ENCODE data around the gene GBP2. TPM values are rescaled to one million over a fixed set of nuclear protein-coding genes. Genes with fewer than 3 reads are reported as not detected.
"Not testable (repeated sequence)": the region's sequence is repeated elsewhere in the genome, so short reads cannot be mapped to it uniquely, and the experiment has no call there.

Gene GBP2
- total and polyA plus RNA-seq, 2 donors from 2014 or later: 30.1 to 41.8 TPM

DNA sequence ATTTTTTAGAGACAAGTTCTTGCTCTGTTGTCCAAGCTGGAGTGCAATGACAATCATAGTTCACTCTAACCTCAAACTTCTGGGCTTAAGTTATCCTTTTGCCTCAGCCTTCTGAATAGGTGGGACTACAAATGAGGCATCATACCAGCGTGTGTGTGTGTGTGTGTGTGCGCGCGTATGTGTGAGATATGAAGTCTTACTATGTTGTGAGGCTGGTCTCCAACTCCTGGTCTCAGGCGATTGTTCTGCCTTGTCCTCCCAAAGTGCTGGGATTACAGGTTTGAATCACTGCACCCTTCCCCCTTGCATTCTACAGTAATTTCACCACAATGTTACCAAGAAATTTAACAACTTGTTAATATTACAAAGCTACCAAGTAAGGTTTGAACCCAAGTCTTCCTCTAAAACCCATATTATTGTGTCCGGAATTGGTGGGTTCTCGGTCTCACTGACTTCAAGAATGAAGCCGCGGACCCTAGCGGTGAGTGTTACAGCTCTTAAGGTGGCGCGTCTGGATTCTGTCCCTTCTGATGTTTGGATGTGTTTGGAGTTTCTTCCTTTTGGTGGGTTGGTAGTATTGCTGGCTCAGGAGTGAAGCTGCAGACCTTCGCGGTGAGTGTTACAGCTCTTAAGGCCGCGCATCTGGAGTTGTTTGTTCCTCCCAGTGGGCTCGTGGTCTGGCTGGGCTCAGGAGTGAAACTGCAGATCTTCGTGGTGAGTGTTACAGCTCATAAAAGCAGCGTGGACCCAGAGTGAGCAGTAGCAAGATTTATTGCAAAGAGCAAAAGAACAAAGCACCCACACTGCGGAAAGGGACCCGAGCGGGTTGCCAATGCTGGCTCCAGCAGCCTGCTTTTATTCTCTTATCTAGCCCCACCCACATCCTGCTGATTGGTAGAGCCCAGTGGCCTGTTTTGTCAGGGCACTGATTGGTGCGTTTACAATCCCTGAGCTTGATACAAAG, 970 bp upstream of the GBP2 start:
- H3K4me1 ChIP-seq (ENCODE audit: control insufficient read depth in 2 of 3, insufficient read depth in 2 of 3, low read depth in 1 of 3, low read length in 3 of 3); H3K27me3 ChIP-seq (ENCODE audit: control insufficient read depth, insufficient read depth, low read length); FAIRE-seq; H3K4me3 ChIP-seq (ENCODE audit: low read length in 3 of 3); H3K9ac ChIP-seq (ENCODE audit: low read length in 3 of 3); H3K9me3 ChIP-seq (ENCODE audit: control insufficient read depth in 2 of 3, insufficient read depth in 1 of 3, low read length in 3 of 3); H3K36me3 ChIP-seq (ENCODE audit: control insufficient read depth in 2 of 3, insufficient read depth in 3 of 3, low read length in 3 of 3); intact Hi-C loops (cut with DNase I): not testable (repeated sequence)
- DNase-seq: peak in 1 of 5 donors; percentile 62
- peak overlapping the region in 1 of 2 donors; percentile 83 for H3K27ac ChIP-seq (ENCODE audit: low read depth in 2 of 2, low read length in 2 of 2)

DNA sequence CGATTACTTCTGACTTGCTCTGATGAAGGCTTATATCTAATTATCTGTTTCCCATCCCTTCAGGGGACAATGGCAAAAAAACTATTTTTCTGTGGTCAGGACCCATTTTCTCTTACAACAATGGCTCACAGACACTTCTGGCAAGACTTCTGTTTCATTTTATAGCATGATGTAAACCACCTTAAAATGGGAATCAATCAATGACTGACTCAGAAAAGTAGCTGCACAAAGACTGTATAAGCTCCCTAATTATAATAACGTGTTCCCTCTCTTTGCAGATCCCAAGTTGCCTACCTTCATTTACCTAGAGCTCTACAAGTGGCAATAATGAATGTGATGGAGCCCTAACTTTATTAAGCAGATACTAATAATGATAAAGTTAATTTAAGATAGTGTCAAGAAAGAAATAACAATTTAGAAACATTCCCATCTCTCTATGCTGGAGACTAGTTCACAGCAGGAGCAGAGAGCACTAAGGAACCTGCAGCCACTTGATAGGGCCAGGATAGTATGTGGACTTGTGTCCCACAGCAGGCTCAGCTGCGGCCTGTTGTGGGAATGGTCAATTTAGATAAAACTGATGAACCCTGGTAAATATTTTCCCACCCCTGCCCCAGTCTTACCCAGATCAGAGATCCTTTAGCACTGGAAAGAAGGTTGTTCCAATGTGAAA, 538 bp downstream of the GBP2 start:
- TF ChIP-seq, protein P1, sequence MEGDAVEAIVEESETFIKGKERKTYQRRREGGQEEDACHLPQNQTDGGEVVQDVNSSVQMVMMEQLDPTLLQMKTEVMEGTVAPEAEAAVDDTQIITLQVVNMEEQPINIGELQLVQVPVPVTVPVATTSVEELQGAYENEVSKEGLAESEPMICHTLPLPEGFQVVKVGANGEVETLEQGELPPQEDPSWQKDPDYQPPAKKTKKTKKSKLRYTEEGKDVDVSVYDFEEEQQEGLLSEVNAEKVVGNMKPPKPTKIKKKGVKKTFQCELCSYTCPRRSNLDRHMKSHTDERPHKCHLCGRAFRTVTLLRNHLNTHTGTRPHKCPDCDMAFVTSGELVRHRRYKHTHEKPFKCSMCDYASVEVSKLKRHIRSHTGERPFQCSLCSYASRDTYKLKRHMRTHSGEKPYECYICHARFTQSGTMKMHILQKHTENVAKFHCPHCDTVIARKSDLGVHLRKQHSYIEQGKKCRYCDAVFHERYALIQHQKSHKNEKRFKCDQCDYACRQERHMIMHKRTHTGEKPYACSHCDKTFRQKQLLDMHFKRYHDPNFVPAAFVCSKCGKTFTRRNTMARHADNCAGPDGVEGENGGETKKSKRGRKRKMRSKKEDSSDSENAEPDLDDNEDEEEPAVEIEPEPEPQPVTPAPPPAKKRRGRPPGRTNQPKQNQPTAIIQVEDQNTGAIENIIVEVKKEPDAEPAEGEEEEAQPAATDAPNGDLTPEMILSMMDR (IDR thresholded peaks at IDR 0.05; ENCODE audit: borderline replicate concordance, extremely low read depth, insufficient read depth): no peak
- FAIRE-seq (no peak), DNase-seq (no peak)
- Histone ChIP-seq H3K4me1 (ENCODE audit: control insufficient read depth in 2 of 3, insufficient read depth in 2 of 3, low read depth in 1 of 3, low read length in 3 of 3) (peaks cover 5 to 6% (median 6%) of the 10 kb centered on the region in 3 donors), H3K4me3 (ENCODE audit: low read length in 3 of 3) (peak overlapping the region in 2 of 3 donors; percentile 67 to 72), H3K36me3 (ENCODE audit: control insufficient read depth in 2 of 3, insufficient read depth in 3 of 3, low read length in 3 of 3) (no peaks in the 10 kb centered on the region), H3K27me3 (ENCODE audit: control insufficient read depth, insufficient read depth, low read length) (no peaks in the 10 kb centered on the region), H3K9ac (ENCODE audit: low read length in 3 of 3) (peak overlapping the region in 2 of 3 donors; percentile 74 to 78), H3K27ac (ENCODE audit: low read depth in 2 of 2, low read length in 2 of 2) (peak overlapping the region; percentile 43 to 83), H3K9me3 (ENCODE audit: control insufficient read depth in 2 of 3, insufficient read depth in 1 of 3, low read length in 3 of 3) (no peaks in the 10 kb centered on the region)
- intact Hi-C loops (cut with DNase I): no loop called here

DNA sequence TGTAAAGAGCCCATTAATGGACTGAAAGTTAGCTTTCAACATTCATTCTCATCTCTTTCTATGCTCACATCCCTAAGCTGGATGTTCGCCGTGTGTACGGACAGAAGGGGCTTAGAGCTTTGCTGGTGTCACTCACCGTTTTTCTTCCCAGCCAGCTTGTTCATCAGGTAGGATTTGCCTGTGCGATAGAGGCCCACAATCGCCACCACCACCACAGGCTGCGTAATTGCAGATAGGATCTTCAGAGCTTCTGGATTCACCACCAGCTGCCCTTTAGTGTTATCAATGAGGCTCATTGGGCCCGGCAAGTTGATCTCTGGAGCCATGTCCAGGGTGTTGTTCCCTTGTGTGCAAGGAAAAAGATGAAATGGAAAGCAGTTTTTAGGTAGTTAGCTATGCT, 4.3 kb downstream of the GBP2 start:
- intact Hi-C loops (cut with DNase I): no loop called here
- H3K36me3 ChIP-seq (ENCODE audit: control insufficient read depth in 2 of 3, insufficient read depth in 3 of 3, low read length in 3 of 3): peaks cover 0 to 10% (median 2%) of the 10 kb centered on the region in 3 donors
- FAIRE-seq: no peak

More for the DNA sequence above, 4.3 kb downstream of the GBP2 start:
- no peak overlapping the region for H3K9ac ChIP-seq (ENCODE audit: low read length in 3 of 3)
- no peak overlapping the region for H3K27ac ChIP-seq (ENCODE audit: low read depth in 2 of 2, low read length in 2 of 2)
- no peaks in the 10 kb centered on the region for H3K27me3 ChIP-seq (ENCODE audit: control insufficient read depth, insufficient read depth, low read length)
- no peaks in the 10 kb centered on the region for H3K9me3 ChIP-seq (ENCODE audit: control insufficient read depth in 2 of 3, insufficient read depth in 1 of 3, low read length in 3 of 3)
- no peak overlapping the region for H3K4me3 ChIP-seq (ENCODE audit: low read length in 3 of 3)
- H3K4me1 ChIP-seq (ENCODE audit: control insufficient read depth in 2 of 3, insufficient read depth in 2 of 3, low read depth in 1 of 3, low read length in 3 of 3): peaks cover 0 to 2% (median 0%) of the 10 kb centered on the region in 3 donors
- DNase-seq: no peak
- TF ChIP-seq, protein P1 (IDR thresholded peaks at IDR 0.05; ENCODE audit: borderline replicate concordance, extremely low read depth, insufficient read depth): no peak

All from kidney (tissue), 14 donors.